A549 (cell line): Measurements from ENCODE around the gene KBTBD13.

Experiments
- CEBPB ChIP-seq, 2 experiments: fragments of >200 bp in 1 of 2; sonication (Bioruptor Twin) in 1 of 2; formaldehyde crosslinking in 1 of 2; IDR thresholded peaks; 2 replicates each; pipeline ENCODE4 v1.6.1; 2012 to 2016
- CTCF ChIP-seq: fragments of >200 bp; sonication (Bioruptor Twin); formaldehyde crosslinking; IDR thresholded peaks from 3 replicates; pipeline ENCODE4 v1.5.1; 2016
- ELK1 ChIP-seq: fragments of 150-350 bp; IDR thresholded peaks from 2 replicates; pipeline ENCODE4 v1.6.1; 2014; ENCODE audit warnings: low read depth, mild to moderate bottlenecking, low read length
- HDAC2 ChIP-seq: fragments of 200-600 bp; sonication (generic); IDR thresholded peaks from 2 replicates; pipeline ENCODE4 v1.6.1; 2016
- JUN ChIP-seq, 2 experiments: fragments of >200 bp; sonication (Bioruptor Twin); formaldehyde crosslinking; IDR thresholded peaks; 2 replicates in 1 of 2; 3 replicates in 1 of 2; pipeline ENCODE4 v1.6.1; 2016 to 2017
- KDM1A ChIP-seq: fragments of 200-600 bp; sonication (generic); IDR thresholded peaks from 2 replicates; pipeline ENCODE4 v1.6.1; 2016; ENCODE audit warnings: low read depth, mild to moderate bottlenecking
- PHF8 ChIP-seq: fragments of 200-600 bp; sonication (generic); IDR thresholded peaks from 2 replicates; pipeline ENCODE4 v1.6.1; 2016; ENCODE audit warnings: low read depth, mild to moderate bottlenecking, antibody characterized with exemption, moderate library complexity, borderline replicate concordance
- POLR2A ChIP-seq: IDR thresholded peaks from 2 replicates; pipeline ENCODE4 v1.6.1; 2012; ENCODE audit warnings: mild to moderate bottlenecking, low read length
- RAD21 ChIP-seq, 2 experiments: fragments of >200 bp in 1 of 2; sonication (Bioruptor Twin) in 1 of 2; formaldehyde crosslinking in 1 of 2; IDR thresholded peaks in 1 of 2; conservative IDR thresholded peaks in 1 of 2; 2 replicates in 1 of 2; 3 replicates in 1 of 2; pipeline ENCODE4 v1.6.1; 2012 to 2018; ENCODE audit warnings: inconsistent platforms in 1 of 2
- RARB ChIP-seq: fragments of 250-450 bp; sonication (Bioruptor Pico); IDR thresholded peaks from 2 replicates; pipeline ENCODE4 v1.8.0; 2021; ENCODE audit warnings: mild to moderate bottlenecking, moderate library complexity
- REST ChIP-seq: fragments of 200-600 bp; sonication (generic); IDR thresholded peaks from 2 replicates; pipeline ENCODE4 v1.6.1; 2016; ENCODE audit warnings: antibody characterized with exemption, mild to moderate bottlenecking, moderate library complexity
- SREBF2 ChIP-seq: fragments of 450-650 bp; IDR thresholded peaks from 2 replicates; pipeline ENCODE4 v1.6.1; 2014; ENCODE audit warnings: mild to moderate bottlenecking, moderate library complexity
- TF ChIP-seq, protein P1 (sequence below): IDR thresholded peaks from 2 replicates; pipeline ENCODE4 v1.6.1; 2012

- TF ChIP-seq, protein P1, sequence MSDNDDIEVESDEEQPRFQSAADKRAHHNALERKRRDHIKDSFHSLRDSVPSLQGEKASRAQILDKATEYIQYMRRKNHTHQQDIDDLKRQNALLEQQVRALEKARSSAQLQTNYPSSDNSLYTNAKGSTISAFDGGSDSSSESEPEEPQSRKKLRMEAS = no peak
- no peak for TF ChIP-seq CTCF
- TF ChIP-seq SREBF2 = no peak
- TF ChIP-seq REST = no peak
- no peak for TF ChIP-seq RAD21 (conservative IDR thresholded peaks at IDR 0.05 in 1 of 2, IDR thresholded peaks at IDR 0.05 in 1 of 2)
- TF ChIP-seq POLR2A = no peak
- TF ChIP-seq CEBPB (IDR thresholded peaks at IDR 0.05) = no peak
- TF ChIP-seq JUN (IDR thresholded peaks at IDR 0.05) = no peak
- TF ChIP-seq HDAC2 = no peak
- no peak for TF ChIP-seq ELK1
- no peak for TF ChIP-seq PHF8
- no peak for TF ChIP-seq KDM1A
- no peak for TF ChIP-seq RARB (CRISPR knock-in tag)
Observed at GRCh38 chr15:65079580-65079979, 3.0 kb downstream of the KBTBD13 start.
